ENCODE data around the gene B3GNT5.
"Not testable (repeated sequence)": the region's sequence is repeated elsewhere in the genome, so short reads cannot be mapped to it uniquely, and the experiment has no call there.

B3GNT5 gene

GRCh38 chr3:183252973-183253527 is at the start of gene B3GNT5:
Gene B3GNT5 (plus strand): TSS chr3:183253253. CDS start chr3:183269799, 16,546 bp downstream.
- DNase-seq (ENCODE audit: low read depth) = no peak

GRCh38 chr3:183203670-183204069 is 49.4 kb upstream of the B3GNT5 start:
- no peak for DNase-seq (ENCODE audit: low read depth)

DNA sequence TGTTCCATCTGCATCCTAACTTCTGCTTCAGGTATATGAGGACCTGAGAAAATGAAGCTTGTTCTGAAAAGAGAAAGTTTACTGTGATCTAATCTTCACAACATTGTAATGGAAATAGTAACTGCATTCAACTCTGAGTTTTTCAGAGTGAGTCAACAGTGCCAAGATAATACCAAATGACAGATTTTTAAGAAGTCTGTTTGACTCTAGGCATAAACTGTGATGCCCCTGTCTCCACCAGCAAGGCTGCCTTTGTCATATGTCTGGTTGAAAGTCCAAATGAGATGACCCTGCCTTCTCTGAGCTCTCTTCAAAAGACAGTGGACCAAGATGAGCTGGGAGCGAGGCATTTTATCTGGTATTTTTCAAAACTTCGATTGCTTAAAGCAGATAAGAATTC is 44.8 kb upstream of the B3GNT5 start:
- no peak for DNase-seq (ENCODE audit: low read depth)

- DNase-seq (ENCODE audit: low read depth) = no peak
These were observed 44.3 kb upstream of the B3GNT5 start for GRCh38 chr3:183208800-183209199.

- DNase-seq (ENCODE audit: low read depth) = no peak
These were observed 42.7 kb upstream of the B3GNT5 start for GRCh38 chr3:183210341-183210740.

DNA sequence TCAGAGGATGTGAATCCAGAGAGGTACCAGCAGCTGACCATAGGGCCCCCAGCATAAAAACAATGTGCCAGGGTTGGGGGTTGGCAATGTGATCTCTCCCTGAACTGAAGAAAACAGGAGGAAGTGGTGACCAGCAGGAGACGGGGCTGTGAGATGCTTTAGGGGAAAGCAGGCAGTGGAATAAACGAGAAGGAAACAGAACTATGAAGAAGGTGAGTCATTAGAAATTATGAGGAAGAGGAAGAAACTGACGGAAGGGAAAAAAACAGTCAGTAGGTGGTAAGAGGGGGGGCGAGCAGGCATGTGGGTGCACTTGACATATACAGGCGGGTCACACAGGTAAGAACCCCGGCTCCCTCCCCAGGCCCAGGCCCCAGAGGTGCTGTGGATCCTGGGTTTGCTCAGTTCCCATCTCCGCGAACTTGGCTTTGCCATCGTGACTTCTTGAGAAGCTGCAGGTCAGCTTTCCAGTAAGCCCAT is 42.2 kb upstream of the B3GNT5 start:
- no peak for DNase-seq (ENCODE audit: low read depth)

GRCh38 chr3:183211352-183211751 is 41.7 kb upstream of the B3GNT5 start:
- no peak for DNase-seq (ENCODE audit: low read depth)

DNA sequence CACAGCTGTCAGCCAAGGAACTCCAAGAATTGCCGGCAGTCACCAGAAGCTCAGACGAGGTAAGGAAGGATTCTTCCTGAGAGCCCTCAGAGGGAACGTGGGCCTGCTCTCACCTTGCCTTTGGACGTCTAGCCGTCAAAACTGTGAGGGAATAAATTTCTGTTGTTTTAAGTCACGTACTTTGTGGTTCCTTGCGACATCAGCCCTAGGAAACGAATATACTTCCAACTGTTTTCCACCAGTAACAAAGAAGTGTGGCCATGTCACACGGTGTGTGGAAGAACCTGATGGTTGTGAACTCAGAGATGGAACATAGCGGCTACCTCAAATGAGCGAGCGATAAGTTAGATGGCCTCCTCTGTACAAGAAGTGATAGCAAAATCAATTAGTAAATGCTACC is 41.0 kb upstream of the B3GNT5 start:
- no peak for DNase-seq (ENCODE audit: low read depth)

DNA sequence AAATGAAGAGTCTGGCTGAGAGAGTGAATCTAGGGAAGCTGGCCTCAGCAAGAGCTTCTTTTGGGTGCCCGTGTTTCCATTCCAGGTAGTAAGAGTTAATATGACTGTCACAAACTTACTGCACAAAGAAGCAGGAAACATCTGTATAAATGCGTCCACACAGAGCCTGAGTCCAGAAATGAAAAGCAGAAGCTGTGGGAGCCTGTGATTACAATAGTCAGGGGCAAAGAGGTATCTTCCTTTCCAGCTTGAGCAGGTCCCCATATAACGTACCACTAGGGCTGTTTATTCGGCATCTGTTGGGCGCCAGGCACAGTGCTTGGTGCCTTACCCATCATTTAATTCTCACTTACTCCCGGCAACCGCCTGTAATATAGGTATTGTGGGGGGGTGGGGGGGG is 40.5 kb upstream of the B3GNT5 start:
- no peak for DNase-seq (ENCODE audit: low read depth)

DNA sequence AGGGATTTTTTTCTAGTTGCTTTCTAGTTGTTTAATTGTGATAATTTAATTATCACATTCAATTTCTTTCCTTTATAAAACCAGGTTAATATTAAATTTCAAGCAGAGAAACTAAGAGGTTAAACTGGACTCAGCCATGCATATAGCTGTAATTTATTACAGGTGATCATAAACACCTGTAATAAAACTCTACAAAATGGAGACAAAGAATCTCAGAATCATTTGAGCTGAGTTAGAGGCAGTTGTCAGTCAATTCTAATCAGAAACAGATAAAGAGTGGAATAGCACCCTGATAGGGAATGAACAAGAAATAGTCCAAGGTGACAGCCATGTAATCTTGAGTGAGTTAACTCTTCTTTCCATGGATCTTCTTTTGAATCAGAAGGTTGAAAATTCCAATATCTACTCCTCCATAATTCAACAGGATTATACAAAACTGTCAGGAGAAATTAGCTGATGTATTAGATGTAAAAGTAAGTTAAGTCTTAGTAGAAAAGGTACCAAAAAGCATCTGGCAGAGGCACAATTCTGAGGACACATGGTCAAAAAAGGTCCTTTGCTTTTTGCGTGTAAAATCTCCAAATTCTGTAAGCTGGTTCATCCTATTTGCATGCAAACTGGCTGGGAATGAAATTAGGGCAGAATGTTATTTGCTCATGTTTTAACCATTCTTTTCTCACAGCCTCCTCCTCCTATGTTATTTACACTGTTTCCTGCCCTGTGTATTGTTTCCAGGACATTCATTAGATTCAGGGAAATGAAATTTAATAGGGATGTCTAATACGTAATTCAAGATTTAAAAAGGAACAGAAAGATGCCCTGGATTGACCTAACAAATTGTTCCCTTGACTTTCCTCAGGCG is 39.4 kb upstream of the B3GNT5 start:
- no peak for DNase-seq (ENCODE audit: low read depth)

- DNase-seq (ENCODE audit: low read depth) = no peak
These were observed 38.8 kb upstream of the B3GNT5 start for GRCh38 chr3:183214277-183214612.

- DNase-seq (ENCODE audit: low read depth) = no peak
These were observed 37.4 kb upstream of the B3GNT5 start for GRCh38 chr3:183215591-183216202.

- DNase-seq (ENCODE audit: low read depth) = peak; percentile 22
These were observed 35.3 kb upstream of the B3GNT5 start for GRCh38 chr3:183217548-183218332.

- DNase-seq (ENCODE audit: low read depth) = no peak
These were observed 34.2 kb upstream of the B3GNT5 start for GRCh38 chr3:183218826-183219225.

DNA sequence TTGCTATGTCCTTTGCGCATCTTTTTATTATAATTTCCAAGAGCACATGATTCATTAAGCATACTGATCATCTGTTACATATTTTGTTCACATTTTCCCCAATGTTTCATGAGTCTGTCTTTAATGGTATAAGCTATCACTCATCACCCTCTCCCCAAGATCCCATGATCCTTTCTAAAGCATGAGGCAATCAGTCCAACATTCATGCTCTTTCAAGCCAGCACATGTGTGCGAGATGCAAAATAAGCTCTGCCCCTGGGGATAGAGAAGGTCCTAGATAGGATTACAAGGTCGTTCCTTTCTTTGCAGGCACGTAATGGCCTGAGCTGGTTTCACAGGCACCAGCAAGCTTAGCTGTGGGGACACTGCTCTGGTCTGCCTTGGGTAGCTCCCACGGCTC is 32.2 kb upstream of the B3GNT5 start:
- no peak for DNase-seq (ENCODE audit: low read depth)

DNA sequence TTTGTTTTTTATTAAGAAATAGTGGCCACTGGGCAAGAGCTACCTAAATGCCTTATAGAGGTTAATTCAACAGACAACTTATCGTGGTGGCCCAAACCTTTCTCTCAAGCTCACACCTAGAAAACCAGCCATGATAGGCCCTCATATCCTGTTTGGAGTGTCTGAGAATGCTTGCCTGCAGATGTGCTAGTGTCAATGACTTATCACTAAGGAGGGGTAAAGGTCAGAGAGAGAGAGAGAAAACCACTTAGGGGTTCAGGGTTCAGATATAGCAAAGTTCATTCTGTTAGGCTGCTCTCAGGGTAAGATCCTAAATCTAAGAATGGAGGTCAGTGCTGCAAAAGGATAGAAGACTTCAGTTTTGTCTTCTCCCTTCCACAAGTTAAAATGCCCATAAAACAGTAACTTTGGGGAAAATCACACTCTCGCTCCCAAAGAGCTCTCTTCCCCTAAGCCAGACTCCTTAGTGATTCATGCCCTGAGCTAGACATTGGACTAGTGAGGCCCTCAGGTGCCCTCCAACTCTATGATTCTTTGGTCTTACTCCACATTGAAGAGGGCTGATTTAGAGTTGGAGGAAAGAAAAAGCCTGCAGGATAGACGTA is 30.3 kb upstream of the B3GNT5 start:
- DNase-seq (ENCODE audit: low read depth) = no peak

GRCh38 chr3:183224180-183224970 is 28.7 kb upstream of the B3GNT5 start:
- DNase-seq (ENCODE audit: low read depth) = no peak

- DNase-seq (ENCODE audit: low read depth) = no peak
These were observed 26.6 kb upstream of the B3GNT5 start for GRCh38 chr3:183226333-183226890.

DNA sequence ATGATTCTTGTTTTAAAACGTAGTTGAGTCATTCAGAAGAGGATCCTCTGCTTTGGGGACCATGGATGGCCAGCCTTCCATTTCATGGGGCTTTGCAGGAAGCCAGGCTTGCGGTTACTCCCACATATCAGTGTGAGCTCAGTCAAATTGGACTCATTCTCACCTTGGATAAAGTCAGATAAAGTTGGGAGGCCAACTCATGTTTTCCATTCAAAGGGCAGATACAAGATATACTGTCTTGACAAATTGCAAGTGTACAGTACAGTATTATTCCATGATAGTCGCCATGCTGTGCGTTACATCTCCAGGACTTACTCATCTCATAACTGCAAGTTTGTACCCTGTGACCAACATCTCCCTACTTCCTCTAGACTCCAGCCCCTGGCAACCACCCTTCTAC is 25.5 kb upstream of the B3GNT5 start:
- DNase-seq (ENCODE audit: low read depth) = no peak

DNA sequence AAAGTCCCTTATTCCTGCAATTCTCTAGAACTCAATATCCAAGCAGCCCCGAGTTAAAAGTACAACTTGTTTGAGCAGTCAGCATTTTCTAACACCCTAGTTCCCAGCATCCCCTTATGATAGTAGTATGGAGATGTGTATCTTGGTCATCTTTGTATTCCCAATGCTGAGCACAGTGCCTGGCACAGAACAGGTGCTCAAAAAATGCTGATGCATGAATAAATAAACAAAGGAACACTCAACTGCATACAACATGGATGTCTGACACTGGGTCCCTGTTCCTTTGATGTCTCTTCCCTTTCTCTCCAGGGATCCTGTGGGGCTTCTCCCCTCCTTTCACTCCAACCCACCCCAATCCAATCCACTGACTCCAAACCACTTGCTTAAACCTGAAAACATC is 23.9 kb upstream of the B3GNT5 start:
- no peak for DNase-seq (ENCODE audit: low read depth)

- DNase-seq (ENCODE audit: low read depth) = not testable (repeated sequence)
These were observed 22.8 kb upstream of the B3GNT5 start for GRCh38 chr3:183230251-183230650.

All from iris pigment epithelial cell (primary cell).